Measurements from ENCODE around the gene APLF.

DNA sequence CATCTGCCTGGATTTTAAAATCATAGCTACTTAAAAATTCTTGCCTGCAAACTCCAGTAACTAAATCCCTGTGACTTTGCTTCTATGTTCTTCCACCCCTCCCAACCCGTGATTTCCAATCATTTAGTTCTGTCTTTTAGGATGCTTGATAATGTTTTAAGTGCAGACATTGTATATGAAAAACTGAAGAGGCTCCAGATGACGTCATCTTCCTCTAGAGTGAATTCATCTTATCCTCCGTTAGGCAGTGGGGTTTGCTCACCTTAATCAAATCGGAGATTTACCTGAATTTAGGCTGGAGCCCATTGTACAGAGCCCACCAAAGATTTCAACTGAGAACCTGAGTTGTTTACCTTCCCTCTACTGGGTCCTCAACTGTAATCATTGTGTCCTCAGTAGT is 11.2 kb upstream of the APLF start:
- TF ChIP-seq, protein P1, sequence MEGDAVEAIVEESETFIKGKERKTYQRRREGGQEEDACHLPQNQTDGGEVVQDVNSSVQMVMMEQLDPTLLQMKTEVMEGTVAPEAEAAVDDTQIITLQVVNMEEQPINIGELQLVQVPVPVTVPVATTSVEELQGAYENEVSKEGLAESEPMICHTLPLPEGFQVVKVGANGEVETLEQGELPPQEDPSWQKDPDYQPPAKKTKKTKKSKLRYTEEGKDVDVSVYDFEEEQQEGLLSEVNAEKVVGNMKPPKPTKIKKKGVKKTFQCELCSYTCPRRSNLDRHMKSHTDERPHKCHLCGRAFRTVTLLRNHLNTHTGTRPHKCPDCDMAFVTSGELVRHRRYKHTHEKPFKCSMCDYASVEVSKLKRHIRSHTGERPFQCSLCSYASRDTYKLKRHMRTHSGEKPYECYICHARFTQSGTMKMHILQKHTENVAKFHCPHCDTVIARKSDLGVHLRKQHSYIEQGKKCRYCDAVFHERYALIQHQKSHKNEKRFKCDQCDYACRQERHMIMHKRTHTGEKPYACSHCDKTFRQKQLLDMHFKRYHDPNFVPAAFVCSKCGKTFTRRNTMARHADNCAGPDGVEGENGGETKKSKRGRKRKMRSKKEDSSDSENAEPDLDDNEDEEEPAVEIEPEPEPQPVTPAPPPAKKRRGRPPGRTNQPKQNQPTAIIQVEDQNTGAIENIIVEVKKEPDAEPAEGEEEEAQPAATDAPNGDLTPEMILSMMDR (conservative IDR thresholded peaks at IDR 0.05; ENCODE audit: low read depth, low read length) = no peak
- no peak for TF ChIP-seq EZH2phosphoT487 (IDR thresholded peaks at IDR 0.05; ENCODE audit: borderline replicate concordance, low read length)
